ENCODE data around the gene PKN2.

DNA sequence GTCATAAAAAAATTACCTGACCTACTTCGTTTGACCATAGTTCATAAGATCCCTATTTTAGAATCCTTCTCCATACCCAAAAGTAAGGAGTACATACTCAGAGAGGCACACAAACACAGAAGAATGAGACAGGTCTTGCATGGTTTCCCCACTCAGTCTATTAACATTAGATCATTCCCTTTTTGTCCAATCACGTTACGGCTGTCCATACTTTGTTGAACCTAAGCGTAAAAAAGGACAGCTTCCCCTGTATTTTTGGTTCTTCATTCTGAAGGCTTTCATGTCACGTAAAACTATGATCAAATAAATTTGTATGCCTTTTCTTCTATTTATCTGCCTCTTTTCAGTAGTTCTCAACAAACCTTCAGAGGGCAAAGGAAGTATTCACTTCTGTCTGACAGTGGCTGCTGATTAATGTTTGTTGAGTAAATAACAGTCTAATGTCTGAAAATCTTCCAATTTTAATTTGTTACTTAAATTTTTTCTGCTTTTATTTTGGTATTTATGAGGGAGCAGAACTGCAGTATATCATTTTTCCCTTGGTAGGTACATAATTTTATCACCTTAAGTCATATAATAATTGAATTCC is 16.4 kb downstream of the PKN2 start:
- TF ChIP-seq CTCF (IDR thresholded peaks at IDR 0.05): no peak
- no peak for TF ChIP-seq EZH2 (IDR thresholded peaks at IDR 0.05)
- TF ChIP-seq EZH2phosphoT487 (IDR thresholded peaks at IDR 0.05): no peak

Data from neural progenitor cell (in vitro differentiated cells).